ENCODE data around the gene CACNA1H.

CACNA1H gene

DNA sequence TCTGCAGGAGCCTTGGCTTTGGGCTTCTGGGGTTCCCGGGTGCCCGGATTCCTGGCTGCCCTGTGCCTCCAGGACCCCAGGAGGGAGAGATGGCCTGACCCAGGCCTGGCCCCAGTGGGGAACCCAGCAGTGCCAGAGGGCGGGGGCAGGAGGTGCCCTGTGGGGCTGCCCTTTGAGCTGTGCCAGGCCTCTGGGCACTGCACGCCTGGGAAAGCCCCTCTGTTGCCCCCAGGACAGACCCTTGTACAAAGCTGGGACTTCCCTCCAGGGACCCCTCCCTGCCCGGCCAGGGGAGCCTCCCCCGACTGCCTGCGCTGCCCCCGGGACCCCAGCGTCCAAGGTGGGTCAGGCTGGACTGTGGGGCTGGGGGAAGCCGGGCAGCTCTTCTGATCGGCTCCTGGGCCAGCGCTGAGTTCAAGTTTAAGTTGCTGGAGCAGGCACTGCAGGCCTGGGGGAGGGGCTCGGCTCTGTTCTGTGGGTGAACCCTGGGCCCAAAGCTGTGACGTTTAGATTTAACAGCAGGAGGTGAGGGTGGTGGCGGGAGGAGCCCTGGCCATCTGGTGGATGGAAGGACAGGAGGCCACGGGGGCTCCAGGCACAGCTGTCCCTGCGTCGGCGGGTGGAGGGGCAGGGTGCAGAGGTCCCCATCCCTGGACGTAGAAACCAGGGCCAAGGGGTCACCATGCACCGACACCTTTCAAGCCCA is 29.2 kb upstream of the CACNA1H start:
- no peak for DNase-seq

DNA sequence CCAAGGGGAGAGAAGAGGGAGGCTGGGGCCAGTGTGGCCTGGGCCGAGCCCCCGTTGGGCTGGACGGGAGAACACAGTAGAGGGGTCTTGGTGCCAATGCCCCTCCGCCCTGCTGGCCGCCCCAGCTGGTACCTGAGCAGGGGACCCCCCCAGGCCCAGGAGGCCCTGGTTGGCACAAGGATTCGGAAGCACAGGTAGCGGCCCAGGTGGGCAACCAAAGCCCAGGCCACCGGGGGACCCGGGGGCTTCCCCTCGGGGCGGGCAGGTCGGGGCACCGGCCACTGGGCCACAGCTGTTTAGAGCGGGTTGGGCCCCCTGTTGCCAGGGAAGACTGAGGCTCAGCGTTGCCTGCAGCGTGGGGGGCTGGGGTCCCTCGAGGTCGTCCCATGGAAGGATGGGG is 28.6 kb upstream of the CACNA1H start:
- DNase-seq: no peak

DNA sequence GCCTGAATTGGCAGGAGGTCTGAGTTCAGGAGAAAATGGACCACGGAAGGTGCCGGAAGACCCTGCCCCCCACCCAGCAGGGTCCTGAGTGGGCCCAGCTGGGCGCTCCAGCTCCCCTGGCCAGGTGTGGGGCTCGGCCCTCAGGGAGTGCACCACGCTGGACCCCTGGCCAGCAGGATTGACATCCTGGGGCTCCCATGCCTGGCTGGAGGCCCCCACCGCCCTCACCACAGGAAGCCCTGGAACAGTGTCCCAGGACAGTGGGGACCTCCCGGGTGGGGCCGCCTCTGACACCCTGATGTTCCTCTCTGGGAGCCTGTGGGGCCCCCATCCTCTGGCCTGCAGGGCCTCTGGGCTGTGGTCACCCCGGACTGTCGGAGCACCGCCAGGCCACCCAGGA is 28.1 kb upstream of the CACNA1H start:
- no peak for DNase-seq

DNA sequence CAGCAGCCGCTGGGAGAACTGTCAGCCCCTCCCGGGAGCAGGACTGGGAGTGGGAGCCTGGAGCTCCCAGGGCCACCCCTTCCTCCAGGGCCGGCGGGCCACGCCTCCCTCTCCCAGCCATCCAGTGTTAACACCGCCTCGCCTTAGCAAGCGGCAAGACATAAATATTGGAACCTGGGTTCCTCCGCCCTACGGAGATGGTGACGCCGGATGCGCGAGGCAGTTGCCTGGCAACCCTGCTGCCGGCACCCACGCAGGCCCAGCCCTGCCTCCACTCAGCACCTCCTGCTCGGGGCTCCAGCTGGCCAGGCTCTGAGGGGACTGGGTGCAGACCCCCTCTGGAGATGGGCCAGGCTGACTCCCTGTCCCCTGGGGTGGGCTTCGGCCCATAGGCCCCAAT is 27.4 kb upstream of the CACNA1H start:
- DNase-seq: no peak

DNA sequence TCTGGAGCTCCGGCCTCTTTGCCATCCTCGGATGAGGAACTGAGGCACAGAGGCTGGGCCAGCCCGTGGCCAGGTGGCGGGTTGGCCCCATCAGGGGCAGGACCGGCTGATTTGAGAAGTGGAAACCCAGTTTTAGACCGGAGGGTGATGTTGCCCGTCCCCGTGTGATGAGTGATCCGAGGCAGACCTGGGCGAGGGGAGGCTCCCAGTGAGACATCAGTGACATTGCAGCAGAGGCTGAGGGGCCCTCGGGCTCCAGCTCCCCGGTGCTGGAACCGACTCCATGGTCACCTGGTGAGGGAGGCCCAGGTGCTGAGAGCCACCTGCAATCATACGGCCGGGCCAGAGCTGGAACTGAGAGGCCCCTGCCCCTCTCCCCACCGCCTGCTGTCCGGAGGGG is 26.9 kb upstream of the CACNA1H start:
- no peak for DNase-seq

DNA sequence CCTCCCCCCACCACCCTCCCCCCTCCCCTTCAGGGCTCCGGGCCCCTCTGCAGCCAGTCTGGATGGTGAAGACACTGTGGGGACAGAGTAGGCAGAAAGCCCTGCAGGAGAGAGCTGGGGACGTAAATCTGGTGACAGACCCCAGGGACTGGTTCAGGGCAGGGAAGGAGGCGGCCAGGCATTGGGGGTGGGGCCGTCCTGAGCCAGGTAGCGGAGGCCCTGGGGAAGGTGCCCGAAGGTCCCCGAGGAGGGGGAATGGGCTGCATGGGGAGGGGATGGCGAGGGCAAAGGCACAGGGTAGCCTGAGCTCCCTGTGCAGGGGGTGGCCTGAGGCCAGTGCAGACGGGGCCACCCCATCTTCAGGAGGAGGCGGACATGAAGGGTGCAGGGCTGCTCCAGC is 26.3 kb upstream of the CACNA1H start:
- DNase-seq: no peak

DNA sequence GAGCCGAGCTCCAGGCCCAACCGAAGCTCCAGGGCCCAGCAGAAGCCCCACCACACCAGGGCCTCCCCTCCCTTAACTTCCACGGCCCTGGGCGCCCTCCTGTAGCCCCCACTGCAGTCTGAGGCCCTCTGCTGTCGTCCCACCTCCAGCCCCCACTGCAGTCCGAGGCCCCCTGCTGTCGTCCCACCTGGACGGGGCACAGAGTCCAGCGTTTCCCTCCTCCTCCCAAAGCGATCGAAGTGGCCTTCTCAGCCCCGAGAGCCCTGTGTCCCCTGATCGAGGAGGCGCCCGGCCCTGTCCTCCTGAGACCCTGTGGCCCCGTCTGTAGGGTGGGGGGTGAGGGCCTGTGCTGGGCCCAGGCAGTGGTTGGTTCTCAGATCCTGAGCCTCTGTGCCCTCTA is 25.8 kb upstream of the CACNA1H start:
- DNase-seq: no peak

DNA sequence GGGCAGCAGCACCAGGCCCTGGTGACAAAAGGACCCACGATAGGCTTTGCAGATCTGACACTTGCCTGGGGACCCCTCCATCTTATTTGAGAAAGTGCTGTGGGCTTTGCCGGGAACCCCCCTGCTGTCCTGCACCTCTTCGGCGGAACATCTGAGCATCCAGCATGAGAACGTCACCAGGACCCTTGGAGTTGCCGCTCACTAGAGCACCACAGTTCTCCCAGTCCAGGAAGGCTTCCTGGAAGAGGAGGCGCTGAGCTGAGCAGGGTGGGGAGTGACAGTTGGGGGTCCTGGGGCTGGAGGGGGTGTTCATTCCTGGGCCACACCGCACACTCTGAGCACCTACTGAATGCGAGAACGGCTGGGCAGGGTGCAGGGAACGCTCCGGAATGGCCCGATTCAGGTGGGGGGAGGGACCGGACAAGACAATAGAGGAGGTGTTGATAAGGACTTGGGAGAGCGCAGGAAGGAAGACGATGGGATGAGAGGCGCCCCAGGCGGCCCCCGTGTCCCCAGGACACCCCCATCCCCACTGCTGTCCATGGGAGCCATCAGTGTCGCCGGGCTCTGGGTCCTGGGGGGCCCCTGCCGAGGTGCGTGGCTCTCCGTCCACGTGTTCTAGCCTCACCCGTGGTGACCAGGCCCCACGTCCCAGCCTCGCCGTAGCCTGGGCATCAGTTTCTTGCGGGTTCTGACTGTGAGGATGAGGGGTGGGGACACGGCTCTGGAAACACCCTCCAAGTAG is 24.8 kb upstream of the CACNA1H start:
- no peak for DNase-seq

DNA sequence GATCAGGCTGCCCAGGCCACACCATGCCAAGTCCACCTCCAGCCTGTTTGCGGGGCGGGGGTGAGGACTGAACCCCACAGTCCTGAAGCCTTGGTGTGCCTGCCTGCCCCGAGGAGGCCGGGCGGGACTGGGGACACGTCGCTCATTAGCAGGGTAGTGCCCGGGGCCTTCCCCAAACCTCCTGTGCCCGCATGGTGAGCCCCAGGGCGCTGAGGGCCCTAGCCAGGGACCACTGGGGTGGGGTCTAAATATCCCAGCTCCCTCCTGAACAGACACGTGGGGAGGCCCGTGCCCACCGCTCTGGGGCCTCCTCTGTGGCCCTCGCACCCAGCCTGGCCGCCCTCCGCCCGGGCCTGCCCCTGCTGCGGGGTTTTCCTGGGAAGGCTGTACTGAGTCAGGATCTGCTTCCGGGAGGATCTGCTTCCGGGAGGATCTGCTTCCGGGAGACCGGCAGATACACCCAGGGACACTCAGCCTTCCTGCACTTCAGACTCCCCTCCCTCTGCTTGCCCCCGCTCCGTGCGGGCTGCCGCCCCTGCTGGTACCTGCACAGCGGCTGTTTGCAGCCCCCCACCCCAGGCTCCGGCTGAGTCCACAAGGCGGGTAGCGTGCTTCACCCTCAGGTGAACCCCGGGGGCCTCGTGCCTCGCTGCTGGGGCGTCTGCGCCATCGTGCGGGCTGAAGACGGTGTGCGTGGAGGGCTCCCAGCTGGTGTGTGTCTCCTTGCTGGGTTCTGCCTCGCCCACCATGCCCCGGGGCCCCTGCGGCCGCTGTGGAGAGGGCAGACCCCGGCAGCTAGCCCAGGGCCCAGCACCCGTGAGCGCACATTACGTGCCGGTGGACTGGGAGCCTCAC is 23.6 kb upstream of the CACNA1H start:
- no peak for DNase-seq

DNA sequence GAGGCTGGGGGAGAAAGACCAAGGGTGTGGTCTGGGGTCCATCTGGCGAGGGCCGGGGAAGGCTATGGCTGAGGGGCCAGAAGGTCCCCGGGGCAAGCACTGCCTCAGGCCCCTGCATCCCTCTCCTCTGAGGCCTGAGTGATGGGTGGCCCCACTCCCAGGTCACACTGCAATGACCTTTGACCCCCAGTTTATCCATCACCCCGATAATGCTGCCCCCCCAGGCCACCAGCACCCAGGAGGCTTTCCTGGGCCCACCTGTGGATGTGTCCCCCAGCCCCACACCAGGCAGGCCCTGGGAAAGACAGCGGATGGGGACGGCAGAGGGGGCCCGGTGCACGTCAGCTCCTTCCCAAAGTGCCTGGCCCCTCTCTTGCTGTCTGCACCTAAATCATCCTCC is 22.5 kb upstream of the CACNA1H start:
- no peak for DNase-seq

DNA sequence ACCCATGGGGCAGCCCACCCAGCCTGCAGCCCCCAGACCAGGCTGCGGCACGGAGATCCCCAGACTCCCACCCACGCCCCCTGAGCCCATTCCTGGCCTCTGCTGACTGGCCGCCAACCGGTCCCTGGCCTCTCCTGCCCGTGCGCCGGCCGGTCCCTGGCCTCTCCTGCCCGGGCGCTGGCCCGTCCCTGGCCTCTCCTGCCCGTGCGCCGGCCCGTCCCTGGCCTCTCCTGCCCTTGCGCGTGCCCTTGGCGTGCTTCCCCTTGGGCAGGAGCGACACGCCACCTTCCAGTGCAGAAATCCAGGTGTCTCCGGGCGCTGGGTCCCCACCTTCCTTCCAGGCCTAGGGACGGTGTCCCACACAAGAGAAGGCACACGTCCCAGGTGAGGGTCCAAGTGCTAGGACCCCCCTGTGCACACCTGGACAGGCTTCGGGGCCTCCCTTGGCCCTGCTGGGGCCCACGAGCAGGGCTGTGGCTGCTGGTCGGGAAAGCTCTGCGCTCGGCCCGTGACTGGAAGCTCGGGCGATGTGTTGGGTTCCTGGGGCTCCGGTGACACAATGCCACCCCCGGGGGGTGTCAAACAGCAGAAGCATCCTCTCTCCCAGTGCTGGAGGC is 21.4 kb upstream of the CACNA1H start:
- DNase-seq: no peak

DNA sequence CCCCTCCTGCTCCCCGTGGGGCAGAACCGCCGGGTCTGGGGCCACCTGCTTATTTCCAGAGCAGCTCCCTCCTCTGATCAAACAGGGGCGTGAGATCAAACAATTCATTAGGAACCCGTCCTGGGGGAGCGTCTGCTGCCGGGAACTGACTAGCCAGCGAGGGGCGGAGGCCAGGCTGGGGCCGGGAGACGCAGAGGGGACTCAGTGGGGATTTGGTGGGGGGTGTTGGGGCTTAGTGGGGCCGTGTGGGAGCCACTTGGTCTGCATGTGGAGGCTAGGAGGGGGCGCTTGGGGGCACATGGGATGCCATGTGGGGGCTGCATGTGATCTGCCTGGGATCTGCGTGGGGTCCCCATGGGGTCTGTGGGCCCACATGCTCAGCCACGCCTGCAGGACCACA is 20.5 kb upstream of the CACNA1H start:
- no peak for DNase-seq

DNA sequence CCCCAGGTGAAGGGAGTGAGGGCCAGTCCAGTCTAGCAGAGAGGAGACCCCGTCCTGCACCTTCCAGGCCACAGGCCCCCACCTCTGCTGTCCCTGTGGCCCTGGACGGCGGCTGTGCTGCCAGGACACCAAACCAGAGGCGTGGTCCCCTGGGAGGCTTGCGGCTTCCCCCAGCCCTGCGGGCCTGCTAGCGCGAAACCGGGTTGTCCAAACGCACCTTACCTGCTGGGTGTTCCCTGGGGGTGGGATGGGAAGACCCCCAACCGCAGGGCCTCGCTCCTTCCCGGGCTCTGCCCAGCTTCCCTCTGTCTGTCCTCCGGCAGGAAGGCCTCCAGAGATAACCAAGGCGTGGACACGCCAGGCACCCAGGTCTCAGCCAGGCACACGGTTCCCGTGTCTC is 19.6 kb upstream of the CACNA1H start:
- no peak for DNase-seq

DNA sequence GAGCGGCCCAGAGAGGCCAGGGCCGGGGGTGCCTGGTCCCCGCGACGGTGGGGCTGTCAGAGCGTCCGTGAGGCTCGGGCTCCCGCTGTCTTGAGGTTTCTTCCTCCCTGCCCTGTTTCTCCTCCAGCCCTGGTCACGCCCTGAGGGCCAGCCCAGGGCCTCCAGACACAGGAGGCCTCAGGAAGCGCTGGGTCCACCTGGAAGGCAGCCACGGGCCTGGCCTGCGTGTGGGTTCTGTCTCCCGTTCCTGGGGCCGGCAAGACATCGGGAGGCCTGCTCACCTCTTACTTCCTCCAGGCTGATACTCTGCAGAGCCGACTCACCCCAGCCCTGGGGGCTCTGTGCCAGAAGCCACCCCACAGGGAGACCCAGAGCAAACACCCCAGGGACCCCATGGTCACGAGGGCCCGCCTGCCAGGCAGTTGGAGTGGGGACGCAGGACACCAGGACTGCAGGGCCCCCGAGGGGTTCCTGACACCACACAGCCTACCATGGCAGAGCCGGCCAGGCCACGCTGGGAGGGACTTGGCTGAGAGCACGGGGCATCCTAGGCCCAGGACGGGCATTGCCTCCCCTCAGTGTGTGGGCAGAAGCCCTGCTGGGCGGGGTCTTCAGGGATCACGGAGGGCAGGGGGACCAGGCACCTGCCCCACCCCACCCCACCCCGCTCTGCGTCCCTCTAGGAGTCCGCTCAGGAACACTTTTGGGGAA is 18.9 kb upstream of the CACNA1H start:
- DNase-seq: no peak

DNA sequence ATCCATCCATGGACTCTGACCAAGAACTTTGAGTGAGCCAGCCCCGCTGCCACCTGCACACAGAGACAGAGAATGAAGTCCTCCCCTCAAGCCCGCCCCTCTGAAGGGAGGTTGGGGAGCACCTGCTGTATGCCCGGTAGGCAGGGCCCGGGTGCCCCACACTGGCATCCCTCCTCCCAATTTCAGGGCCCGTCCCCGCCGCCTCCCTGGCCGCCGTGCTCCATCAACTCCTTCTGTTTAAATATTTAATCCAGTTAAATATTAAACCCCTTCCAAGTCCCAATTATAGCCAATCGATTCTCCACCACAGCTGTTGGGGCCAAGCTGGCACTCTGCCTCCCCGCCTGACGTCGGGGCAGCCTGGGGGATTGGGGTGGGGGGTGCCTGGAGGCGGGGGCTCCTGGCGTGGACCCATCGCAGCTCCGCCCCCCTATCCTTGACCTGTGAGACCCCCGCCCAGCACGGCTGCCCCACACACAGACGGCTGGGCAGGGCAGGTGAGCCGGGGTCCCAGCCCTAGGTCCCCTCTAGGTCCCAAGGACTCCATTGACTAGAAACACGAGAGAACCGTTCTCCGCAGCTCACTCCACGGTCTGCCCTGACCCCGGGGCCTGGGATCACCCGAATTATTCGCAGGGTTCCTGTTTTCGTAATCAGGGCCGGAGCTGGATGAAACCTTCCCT is 18.0 kb upstream of the CACNA1H start:
- no peak for DNase-seq

DNA sequence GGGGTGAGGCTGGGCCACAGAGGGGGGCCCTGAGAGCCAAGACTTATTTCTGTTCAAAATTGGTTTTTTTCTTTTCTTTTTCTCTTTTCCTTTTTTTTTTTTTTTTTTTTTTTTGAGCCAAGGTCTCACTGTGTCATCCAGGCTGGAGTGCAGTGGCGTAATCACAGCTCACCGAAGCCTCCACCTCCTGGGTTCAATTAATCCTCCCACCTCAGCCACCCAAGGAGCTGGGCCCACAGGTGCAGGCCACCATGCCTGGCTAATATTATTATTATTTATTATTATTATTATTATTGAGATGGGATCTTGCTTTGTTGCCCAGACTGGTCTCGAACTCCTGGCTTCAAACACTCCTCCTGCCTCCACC is 17.5 kb upstream of the CACNA1H start:
- no peak for DNase-seq

DNA sequence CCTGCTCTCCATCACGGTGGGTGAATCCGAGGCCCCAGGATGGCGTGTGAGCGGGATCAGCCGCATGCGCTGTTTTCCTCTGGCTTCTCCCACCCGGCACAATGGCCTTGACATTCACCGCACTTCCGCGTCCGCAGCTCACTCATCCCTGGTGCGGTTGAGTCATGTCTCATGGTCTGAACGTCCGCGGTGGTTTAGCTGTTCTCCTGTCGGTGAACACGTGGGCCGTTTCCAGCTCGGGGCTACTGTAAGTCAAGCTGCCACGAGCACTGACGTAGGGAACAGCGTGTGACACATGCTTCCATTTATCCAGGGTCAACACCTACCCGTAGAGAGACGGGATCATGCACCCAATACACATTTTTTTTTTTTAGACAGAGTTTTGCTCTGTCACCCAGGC is 15.3 kb upstream of the CACNA1H start:
- no peak for DNase-seq

DNA sequence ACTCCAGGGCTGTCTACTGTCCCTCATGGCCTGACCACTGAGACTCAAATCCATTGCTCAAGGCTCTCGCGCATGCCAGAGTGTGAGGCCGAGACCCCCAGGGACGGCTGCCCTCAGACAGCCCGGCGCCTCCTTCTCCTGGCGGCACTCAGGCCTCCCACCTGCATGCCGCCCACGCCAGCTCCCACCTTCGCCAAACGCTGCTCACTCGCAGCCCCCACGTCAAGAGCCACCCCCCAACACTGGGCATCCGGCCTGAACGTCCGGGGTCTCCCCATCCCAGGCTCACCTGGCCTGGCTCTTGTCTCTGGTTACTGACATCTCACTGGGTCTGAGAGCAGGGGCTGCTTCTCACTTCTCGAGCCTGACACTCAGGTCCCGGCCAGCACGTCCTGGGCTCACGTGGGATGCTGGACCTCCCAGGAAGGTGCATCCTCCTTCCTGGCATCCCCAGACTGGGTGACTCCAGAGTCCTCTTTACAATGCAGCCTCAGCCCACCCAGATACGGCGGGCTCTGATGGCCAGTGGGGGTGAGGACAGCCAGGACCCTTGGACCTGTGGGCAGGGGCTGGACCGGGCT is 12.2 kb upstream of the CACNA1H start:
- DNase-seq: no peak

DNA sequence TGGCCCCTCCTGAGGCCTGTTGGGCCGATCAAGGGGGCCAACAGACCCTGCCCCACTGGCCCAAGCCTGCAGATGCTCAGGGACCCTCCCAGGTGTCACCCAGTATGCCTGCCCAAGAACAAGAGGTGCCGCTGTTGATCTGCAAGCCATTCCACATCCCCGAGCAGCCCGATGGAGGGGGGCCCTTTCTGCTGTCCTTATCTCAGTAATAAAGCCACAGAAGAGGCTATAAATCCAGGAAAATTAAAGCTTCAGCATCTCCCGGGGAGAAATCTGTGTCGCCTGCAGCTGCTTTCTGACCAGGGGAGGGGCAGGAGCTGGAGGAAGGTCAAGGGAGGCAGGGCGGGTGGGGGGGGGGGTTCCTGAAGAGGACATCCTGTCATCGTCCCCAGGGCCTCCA is 11.7 kb upstream of the CACNA1H start:
- DNase-seq: no peak

DNA sequence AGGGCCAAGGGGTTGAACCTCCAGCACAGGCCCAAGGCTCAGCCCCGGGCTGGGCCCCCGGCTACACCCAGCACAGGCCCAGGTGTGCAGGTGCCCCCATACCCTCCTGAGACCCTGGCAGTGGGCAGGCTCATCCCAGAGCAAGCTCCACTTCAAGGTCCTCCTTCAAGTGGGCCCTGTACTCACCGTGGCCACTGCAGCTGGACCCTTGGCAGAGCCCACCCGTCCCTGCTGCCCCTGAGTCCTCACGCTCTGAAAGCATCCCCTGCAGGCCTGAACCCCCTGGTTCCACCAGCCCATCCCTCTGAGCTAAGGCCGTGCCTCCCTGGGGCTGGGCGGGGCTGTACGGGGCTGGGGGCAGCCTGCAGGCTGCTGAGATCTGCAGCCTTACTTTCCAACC is 11.2 kb upstream of the CACNA1H start:
- DNase-seq: no peak

DNA sequence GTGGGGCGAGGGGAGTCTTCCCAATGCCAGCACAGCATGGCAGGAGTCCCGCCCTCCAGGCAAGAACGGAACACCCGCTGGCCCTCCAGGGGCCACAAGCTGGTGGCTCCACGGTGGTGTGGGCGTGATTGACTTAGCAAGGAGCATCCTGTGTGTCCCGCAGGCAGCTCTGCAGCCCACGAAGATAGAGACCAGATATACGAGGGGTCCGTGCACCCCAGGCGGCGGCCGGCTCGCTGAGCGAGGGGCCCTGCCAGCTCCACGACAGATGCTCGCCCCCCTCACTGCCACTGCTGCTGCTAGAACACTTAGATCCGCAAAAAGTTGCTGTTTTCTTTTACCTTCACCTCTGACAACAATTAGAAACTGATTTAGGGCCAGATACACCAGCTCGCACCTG is 10.0 kb upstream of the CACNA1H start:
- no peak for DNase-seq

All from SHP77 treated with DMSO at 0.1 percent for 48 hours (cell line).